GM19324 (cell line): ENCODE measurements around the gene PNPT1.
"Not testable (repeated sequence)": the region's sequence is repeated elsewhere in the genome, so short reads cannot be mapped to it uniquely, and the experiment has no call there.

ENCODE experiments used
- ATAC-seq: cut with Tn5 transposase; IDR thresholded peaks from one replicate; pipeline ENCODE4 v1.9.1; 2021; ENCODE audit warnings: mild to moderate bottlenecking, moderate library complexity; ENCODE audit not compliant: unreplicated experiment, low FRiP score

The PNPT1 gene

DNA sequence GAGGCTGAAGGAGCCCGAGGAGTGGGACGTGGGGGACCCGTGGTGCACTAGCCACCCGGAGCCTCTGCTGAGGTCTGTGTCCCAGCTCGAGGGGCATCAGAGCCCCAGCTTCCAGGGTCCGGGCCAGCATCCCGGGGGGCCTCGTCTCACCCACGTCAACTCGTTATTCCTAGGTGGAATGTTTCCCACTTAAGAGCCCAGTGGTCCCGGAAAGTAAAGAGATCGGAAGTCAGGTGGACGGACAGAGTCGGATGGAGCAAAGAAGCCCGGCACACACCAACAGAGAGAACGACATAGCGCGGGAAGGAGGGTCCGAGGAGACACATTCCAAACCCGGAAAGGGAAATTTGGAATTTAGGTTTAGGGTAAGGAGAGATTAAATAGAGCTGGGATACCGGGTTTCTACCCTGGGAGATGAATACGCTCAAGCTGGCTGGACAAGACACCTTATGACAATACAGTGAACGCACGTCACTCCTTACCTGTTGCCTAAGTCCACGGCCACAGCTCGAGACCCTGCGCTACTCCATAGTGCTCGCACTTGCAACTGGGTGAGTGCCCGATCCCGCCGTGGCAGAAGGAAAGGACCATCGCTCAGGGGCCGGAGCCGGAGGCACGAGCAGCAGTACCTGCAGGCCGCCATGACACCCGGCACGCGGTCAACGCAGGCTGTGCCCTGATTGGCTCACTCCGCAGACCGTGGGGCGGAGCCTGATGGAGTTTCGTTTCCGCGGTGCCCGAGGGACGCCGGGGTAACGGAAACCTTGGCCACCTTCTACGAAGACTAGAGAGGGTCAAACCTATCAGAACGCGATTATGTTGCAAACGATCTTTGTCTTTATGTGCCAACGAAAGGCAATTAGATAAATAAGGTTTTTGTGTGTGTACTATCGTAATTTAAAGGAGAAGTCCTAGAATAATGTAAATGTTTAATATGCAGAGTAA, at the start of gene PNPT1:
Gene PNPT1 (minus strand): TSS at position 664 of the 945 bp plus-strand sequence. CDS start 21 bp downstream, at position 643.
- ATAC-seq = peak; percentile 100

GRCh38 chr2:55742996-55743395, 49.4 kb upstream of the PNPT1 start:
- no peak for ATAC-seq

DNA sequence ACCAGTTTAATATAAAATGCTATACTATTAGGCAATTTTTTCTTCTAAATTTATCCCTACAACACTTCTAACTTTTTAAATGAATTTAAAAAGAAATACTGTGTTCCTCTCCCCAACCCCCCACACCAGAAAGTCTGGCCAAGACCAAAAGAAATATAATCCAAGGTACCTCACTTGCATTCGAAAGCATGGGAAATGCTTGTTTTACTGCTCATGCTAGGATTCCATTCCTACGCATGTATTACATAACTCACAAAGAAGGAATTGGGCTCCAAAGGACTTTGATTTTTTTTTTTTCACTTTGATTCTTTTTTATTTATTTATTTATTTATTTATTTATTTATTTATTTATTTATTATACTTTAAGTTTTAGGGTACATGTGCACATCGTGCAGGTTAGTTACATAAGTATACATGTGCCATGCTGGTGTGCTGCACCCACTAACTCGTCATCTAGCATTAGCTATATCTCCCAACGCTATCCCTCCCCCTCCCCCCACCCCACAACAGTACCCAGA, 42.4 kb upstream of the PNPT1 start:
- ATAC-seq = not testable (repeated sequence)

DNA sequence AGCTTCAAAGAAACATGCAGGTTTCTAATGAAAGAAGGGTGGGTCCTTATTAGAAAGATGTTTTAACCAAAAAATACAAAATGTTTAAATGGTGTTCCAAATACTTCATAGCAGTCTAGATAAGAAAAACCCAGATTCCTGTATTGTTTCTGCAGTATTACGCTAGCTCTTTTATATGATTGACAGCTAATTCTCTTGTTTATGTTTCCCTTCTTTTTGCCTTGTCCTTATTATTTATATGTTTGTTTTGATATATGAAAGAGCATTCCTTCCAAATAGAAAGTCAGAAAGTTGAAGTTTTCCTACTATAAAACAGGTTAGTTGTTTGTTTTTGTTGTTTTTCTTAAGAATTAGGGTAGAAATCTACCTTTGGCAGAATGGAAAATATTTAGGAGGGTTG, 41.1 kb upstream of the PNPT1 start:
- no peak for ATAC-seq

DNA sequence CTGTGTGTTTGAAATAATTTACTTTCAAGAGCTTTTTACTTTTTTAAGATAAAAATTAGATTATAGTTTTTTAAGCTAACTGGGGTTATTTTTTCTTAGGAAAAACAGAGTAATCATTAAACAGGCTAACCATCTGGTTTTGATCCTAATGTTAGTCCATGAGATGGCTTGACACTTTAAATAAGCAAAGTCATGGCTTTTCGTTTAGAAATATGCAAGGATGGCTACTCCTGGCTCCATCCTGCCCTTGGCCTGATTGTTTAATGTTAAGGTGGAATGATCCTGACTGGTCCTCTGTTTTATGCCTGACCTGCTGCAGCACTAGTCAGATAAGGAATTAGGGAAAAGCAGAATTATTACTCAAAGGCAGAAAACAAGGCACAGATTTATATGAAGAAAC, 39.7 kb upstream of the PNPT1 start:
- ATAC-seq = no peak

DNA sequence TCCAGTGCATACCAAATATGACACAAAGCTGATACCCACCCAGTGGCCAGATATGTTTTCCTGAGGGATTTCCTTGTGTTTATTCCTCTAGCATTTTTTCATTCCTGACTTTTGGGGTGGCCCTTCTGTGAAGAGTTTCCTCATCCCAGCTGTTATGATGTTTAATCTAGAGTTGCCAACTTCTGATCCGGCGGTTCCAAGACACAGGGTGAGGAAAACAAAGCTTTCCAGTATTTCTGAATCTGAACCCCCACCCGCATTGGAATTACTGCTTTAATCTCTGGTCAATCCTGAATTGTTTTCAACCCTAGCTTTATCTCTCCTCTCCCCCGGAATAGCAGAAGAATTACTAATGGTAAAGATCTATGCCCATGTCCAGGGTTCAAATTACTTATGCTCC, 39.2 kb upstream of the PNPT1 start:
- ATAC-seq = no peak

DNA sequence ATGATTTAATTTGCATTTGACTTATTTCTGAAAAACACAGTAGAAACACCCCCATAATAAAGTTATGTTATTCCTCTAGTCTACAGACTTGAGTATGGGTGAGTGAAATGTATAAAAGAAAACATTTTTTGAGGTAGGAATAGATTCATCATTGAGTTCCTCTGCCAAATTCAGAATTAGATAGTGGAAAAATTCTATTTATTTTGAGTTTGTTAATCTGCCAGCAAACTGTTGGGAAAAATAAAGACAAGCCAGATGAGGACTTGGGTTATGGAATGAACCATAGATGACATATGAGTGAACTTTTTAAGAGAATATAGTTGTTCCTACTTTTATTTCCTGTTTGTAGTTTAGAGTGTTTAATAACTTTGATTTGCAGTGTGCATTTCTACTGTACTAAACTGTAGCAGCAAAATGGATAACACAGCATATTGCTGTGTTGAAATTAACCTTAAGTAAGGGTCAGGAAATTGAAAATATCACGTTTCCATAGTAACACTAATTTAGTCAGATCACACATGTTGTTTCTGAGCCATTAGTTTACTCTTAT, 35.6 kb upstream of the PNPT1 start:
- no peak for ATAC-seq

- no peak for ATAC-seq
These were observed 28.1 kb upstream of the PNPT1 start for GRCh38 chr2:55721596-55722215.

DNA sequence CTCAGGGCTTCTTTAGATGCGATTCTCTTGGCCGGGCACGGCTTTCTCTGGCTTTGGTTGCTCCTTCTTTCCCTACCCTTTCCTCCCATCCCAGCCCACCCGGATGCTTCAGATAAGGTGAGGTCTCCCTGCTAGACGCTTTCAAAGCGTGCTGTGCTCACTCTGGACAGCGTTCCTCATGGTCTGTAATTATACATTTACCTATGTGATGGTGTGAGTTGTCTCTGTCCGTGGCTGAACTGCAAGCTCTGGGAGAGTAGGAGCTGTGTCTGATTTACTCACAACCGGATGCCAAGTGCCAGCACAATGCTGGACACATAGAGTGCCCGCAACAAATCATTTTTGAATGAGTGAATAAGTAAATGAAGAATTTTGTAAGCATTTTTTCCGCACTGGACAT, 26.8 kb upstream of the PNPT1 start:
- no peak for ATAC-seq

DNA sequence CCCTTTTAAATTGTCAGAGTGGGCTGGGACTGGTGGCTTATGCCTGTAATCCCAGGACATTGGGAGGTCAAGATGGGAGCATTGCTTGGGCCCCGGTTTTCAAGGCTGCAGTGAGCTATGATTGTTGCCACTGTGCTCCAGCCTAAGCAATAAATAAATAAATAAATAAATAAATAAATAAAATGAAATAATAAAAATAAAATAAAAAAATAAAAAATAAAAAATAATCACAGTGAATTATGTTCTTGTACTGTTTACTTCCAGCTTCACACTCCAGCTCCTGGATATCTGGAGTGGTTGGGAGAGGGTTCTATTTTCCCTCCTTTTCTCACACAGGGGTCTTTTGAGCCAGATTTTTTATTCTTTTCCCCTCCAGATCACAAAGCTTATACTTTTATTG, 26.2 kb upstream of the PNPT1 start:
- no peak for ATAC-seq

GRCh38 chr2:55718165-55719008, 24.7 kb upstream of the PNPT1 start:
- ATAC-seq = no peak

DNA sequence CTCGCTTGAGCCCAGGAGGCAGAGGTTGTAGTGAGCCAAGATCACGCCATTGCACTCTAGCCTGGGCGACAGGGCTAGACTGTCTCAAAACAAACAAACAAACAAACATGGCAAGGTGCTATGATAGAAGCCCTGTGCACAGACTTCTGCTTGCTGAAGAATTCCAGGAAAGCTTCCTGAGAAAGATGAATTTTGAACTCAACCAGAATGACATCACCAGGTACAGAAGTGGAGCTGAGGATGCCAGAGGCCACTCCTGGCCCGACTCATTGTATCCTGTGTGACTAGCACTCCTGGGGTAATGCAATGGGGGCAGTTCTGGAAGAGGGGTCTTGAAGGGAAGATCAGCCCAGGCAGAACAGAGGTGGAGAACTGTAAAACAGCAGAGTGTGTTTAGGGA, 22.0 kb upstream of the PNPT1 start:
- no peak for ATAC-seq

DNA sequence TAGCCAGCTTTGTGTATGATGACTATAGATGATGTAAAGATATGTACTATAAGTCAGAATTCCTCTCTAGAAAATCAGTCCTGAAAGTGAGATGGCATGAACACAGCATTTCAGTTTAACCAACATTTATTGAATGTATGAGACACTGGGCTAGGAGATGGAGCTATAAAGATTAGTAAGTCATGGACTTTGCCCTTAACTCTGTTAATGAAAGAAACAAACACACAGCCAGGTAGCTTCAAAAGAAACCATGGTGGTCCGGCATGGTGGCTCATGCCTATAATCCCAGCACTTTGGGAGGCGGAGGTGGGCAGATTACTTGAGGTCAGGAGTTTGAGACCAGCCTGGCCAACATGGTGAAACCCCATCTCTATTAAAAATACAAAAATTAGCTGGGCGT, 21.5 kb upstream of the PNPT1 start:
- ATAC-seq = not testable (repeated sequence)

DNA sequence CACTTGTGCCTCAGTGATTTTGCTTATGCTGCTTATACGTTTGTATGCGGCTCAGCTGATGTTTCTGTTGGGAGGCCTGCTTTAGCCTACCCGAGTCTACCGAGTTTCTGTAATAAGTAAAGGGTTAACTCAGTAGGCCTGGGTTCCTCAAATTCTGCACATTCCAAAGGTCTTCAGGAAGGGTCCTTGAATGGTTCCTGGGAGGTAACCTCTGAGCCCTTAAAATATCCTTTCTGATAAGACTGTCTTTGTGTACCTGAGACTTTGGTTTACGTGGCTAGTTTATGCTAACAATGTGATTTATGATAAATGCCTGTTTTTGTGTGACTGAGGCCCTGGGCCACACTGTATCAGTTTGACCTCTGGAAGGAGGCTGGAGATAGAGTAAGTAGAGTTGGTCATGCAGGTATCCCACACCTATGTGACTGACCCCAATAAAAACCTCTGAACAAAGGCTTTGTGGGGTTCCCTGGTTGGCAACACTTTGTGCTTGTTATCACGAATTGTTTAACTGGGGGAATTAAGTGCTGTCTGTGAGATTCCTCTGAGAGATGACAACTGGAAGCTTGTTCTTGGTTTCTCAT, 18.9 kb upstream of the PNPT1 start:
- no peak for ATAC-seq

- ATAC-seq = no peak
These were observed 16.4 kb upstream of the PNPT1 start for GRCh38 chr2:55710025-55710424.

DNA sequence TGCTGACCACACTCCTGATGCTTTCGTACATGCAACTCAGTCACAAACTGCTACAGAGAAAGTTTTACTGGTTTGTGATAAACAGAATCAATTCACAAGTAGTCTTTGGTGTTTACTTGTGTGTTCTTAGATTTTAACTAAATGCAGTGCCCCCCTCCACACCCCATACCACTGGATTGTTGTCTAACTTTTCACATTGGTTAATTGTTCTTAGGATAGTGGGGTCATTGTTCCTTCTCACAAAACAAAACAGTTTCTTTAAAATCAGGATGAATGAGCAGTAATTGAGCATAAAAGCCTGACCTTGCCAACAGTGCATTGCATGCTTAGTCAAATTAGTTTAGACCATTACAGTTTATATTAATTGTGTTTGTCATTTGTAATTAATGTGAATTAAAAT, 14.1 kb upstream of the PNPT1 start:
- ATAC-seq = no peak

DNA sequence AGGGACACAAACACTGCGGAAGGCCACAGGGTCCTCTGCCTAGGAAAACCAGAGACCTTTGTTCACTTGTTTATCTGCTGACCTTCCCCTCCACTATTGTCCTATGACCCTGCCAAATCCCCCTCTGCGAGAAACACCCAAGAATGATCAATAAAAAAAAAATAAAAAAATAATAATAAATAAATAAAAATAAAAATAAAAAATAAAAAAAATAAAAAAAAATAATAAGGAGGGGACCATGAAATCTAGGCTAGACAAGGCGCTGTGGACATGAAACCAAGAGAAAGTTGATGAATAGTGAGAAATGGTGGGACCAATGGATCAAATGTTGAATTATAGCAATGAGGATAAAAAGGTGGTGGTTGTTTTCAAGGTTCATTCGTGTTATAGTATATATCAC, 12.6 kb upstream of the PNPT1 start:
- not testable (repeated sequence) for ATAC-seq

DNA sequence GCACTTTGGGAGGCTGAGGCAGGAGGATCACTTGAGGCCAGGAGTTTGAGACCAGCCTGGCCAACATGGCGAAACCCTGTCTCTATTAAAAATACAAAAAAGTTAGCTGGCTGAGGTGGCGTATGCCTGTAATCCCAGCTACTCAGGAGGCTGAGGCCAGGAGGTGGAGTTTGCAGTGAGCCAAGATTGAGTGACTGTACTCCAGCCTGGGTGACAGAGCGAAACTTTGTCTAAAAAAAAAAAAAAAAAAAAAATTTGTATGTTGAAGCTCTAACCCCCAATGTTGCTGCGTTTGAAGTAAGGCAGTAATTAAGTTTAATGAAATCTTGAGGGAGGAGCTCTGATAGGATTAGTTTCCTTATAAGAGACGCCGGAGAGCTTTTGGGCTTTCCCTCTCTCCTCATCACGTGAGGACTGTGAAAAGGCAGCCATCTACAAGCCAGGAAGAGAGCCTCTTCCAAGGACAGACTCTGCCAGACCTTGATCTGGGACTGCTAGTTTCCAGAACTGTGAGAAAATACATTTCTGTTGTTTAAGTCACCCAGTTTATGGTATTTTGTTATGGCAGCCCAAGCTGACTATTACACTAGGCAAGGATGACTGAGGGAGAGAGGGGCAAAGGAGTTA, 11.5 kb upstream of the PNPT1 start:
- no peak for ATAC-seq

DNA sequence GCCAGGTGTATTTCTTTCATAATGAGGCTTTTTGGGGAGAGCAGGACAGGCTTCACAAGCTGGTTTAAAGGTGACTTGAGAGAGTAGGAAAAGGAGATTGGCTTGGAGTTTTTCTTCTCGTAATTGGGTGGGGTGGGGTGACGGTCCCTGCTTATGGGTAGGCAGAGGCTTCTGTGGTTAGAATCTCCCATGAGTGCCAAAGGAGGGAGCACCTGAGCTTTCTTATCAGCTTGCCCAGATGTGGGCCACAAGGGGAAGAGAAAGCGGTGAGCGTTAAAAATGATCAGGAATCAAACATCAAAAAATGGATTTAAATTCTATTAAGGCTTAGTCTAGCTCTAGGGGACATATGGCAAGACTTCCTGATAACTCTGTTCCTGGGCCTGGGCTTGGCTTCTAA, 9.7 kb upstream of the PNPT1 start:
- ATAC-seq = no peak

DNA sequence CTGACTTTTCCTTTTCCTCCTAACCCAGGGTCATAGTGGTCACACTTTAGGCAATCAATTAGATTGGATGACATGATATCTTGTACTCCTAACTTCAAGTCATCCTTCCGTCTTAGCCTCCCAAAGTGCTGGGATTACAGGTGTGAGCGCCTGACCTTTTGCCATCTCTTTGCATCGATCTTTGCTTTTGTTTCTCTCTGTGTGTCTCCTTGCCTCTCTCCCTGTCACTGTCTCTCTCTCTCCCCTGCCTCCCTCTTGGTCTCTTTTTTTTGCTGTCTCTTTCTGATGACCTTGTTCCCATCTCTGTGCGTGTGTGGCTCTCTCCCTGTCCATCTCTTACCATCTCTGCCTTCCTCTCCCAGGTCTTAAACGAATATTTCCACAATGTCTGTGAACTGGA, 904 bp downstream of the PNPT1 start:
- ATAC-seq = not testable (repeated sequence)
